Epithelial cell of proximal tubule (primary cell): ENCODE data around the gene TMEM107. TPM values are rescaled to one million over a fixed set of nuclear protein-coding genes. Genes with fewer than 3 reads are reported as not detected.

Experiments
- DNase-seq: peaks from one replicate; pipeline ENCODE4 v3.0.0-alpha.2; 2011; ENCODE audit warnings: low read depth
- H3K4me3 ChIP-seq: 2 replicates; pipeline ENCODE4 v1.5.1; 2011; ENCODE audit warnings: low read depth, mild to moderate bottlenecking, low read length
- CTCF ChIP-seq: conservative IDR thresholded peaks from 2 replicates; pipeline ENCODE4 v1.5.1; 2012; ENCODE audit warnings: low read depth, mild to moderate bottlenecking, low read length
- total RNA-seq: library from RNA; depleted of rRNA; stranded (reverse); fragments of >200 nt; gene quantifications from 2 replicates; pipeline ENCODE4 v1.2.3, GENCODE V29; 2015

Gene TMEM107
- 16.9 and 24.3 TPM in 2 replicates for total RNA-seq

- no peak for TF ChIP-seq CTCF
- H3K4me3 ChIP-seq: peak within 1 kb of the TSS; percentile 77
- DNase-seq: no peak
These were observed at the start of gene TMEM107 for GRCh38 chr17:8176197-8176940. Gene TMEM107 (minus strand): TSS chr17:8176380. CDS start chr17:8176286, 94 bp downstream.

GRCh38 chr17:8224891-8225812 lies 49.0 kb upstream of the TMEM107 start:
- H3K4me3 ChIP-seq: no peak overlapping the region
- TF ChIP-seq CTCF: no peak
- no peak for DNase-seq

GRCh38 chr17:8223356-8224126 lies 47.4 kb upstream of the TMEM107 start:
- peak overlapping the region; percentile 93 for H3K4me3 ChIP-seq
- TF ChIP-seq CTCF: peak; percentile 16
- no peak for DNase-seq

- DNase-seq: peak; percentile 45
- H3K4me3 ChIP-seq: peak overlapping the region; percentile 93
- no peak for TF ChIP-seq CTCF
These were observed 46.6 kb upstream of the TMEM107 start for GRCh38 chr17:8222630-8223355.

- no peak for TF ChIP-seq CTCF
- peak overlapping the region; percentile 93 for H3K4me3 ChIP-seq
- peak; percentile 80 for DNase-seq
These were observed 46.1 kb upstream of the TMEM107 start for GRCh38 chr17:8222380-8222629.

GRCh38 chr17:8221663-8222379 lies 45.6 kb upstream of the TMEM107 start:
- TF ChIP-seq CTCF: no peak
- DNase-seq: peak; percentile 56
- H3K4me3 ChIP-seq: peak overlapping the region; percentile 93
